Right lobe of liver (tissue), 4 donors: Measurements from ENCODE around the gene JAZF1.

Experiments used
- POLR2A ChIP-seq: fragments of 450-650 bp; IDR thresholded peaks from one replicate; pipeline ENCODE4 v1.6.1; 2017; ENCODE audit warnings: antibody characterized with exemption, mild to moderate bottlenecking
- TF ChIP-seq, protein P1 (sequence below), 4 donors: fragments of 200-600 bp in 3 of 4; fragments of 450-650 bp in 1 of 4; IDR thresholded peaks; one replicate each; pipeline versions ENCODE4 v1.5.1 to v1.8.0; 2016 to 2022; ENCODE audit warnings: antibody characterized with exemption in 4 of 4, mild to moderate bottlenecking in 2 of 4
- donor health status: DM: no; HTN: no; CAD: no.
- donor health status: DM: no; HTN: no; CAD: no.
- donor health status: DM: no; HTN: yes; CAD: no.

DNA sequence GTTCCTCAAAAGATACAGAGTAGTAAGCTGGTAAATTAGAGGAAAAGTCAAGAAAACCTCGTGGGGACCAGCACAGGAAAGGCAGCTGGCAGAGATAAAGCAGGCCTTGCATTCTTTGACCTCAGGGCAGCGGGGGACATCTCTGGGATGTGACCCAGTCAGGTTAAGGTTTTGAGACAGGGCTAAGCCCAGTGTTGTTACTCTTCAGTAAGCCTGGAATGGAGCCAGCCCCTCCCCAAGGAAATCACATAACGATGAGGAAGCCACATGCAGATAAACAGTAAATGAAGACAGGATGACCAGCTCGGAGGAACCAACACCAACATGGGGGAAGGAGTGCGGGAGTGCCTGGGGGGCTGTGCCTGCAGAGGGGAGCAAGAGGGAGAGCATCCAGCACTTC lies 99.6 kb downstream of the JAZF1 start:
- TF ChIP-seq, protein P1, sequence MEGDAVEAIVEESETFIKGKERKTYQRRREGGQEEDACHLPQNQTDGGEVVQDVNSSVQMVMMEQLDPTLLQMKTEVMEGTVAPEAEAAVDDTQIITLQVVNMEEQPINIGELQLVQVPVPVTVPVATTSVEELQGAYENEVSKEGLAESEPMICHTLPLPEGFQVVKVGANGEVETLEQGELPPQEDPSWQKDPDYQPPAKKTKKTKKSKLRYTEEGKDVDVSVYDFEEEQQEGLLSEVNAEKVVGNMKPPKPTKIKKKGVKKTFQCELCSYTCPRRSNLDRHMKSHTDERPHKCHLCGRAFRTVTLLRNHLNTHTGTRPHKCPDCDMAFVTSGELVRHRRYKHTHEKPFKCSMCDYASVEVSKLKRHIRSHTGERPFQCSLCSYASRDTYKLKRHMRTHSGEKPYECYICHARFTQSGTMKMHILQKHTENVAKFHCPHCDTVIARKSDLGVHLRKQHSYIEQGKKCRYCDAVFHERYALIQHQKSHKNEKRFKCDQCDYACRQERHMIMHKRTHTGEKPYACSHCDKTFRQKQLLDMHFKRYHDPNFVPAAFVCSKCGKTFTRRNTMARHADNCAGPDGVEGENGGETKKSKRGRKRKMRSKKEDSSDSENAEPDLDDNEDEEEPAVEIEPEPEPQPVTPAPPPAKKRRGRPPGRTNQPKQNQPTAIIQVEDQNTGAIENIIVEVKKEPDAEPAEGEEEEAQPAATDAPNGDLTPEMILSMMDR (IDR thresholded peaks at IDR 0.05): no peak
- TF ChIP-seq POLR2A: no peak
